Fibroblast of the aortic adventitia (primary cell): ENCODE measurements around the gene SYT1. TPM values are rescaled to one million over a fixed set of nuclear protein-coding genes. Genes with fewer than 3 reads are reported as not detected.
"Not testable (repeated sequence)": the region's sequence is repeated elsewhere in the genome, so short reads cannot be mapped to it uniquely, and the experiment has no call there.

Experiments
- DNase-seq: peaks from one replicate; pipeline ENCODE4 v3.0.0-alpha.2; 2010; ENCODE audit warnings: low read depth
- H3K4me3 ChIP-seq: 2 replicates; pipeline ENCODE4 v1.5.1; 2011; ENCODE audit warnings: low read depth, mild to moderate bottlenecking, control low read depth, low read length, moderate library complexity
- total RNA-seq: library from RNA; depleted of rRNA; stranded (reverse); fragments of >200 nt; gene quantifications from 2 replicates; pipeline ENCODE4 v1.2.3, GENCODE V29; 2012; ENCODE audit warnings: low replicate concordance
- TF ChIP-seq, protein P1 (sequence below): IDR thresholded peaks from 2 replicates; pipeline ENCODE4 v1.5.1; 2011; ENCODE audit warnings: mild to moderate bottlenecking, low read length, control low read depth, inconsistent platforms; ENCODE audit not compliant: insufficient read depth

Gene SYT1
- total RNA-seq, 1 donor: 43.3 TPM

DNA sequence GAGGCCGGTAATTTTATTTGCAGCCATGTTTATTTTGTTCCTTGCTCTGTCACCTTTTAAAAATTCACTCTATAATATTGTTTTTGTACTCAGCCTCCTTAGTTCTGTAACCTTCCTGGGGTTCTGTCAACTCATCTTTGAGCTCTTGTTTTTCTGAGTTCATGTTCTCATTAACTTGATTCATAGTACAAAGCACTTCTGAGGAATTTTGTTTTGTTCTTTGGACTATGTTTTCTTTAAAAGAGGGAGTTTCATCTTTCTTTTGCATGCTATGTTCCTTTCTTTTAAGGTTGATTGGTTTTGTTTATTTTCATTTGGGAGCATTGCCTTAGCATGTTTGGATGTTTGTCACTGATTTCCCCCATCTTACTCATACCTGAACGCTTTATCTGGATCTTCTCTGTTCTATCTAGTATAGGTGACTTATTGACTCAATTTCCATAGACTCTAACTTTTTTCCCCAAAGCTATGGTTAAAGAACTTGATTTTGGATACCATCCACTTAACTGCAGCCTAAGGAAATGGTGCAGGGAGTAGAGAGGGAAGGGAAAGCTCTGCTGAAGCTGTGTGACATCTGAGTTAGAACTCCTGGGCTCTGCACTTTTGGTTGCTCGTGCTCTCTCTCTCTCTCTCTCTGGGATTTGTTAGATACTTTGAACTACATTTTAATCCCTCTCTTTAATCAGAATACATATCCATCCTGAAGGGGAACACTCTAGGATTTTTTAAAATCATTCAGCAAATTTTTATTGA lies 557.7 kb downstream of the SYT1 start:
- DNase-seq: no peak
- TF ChIP-seq, protein P1, sequence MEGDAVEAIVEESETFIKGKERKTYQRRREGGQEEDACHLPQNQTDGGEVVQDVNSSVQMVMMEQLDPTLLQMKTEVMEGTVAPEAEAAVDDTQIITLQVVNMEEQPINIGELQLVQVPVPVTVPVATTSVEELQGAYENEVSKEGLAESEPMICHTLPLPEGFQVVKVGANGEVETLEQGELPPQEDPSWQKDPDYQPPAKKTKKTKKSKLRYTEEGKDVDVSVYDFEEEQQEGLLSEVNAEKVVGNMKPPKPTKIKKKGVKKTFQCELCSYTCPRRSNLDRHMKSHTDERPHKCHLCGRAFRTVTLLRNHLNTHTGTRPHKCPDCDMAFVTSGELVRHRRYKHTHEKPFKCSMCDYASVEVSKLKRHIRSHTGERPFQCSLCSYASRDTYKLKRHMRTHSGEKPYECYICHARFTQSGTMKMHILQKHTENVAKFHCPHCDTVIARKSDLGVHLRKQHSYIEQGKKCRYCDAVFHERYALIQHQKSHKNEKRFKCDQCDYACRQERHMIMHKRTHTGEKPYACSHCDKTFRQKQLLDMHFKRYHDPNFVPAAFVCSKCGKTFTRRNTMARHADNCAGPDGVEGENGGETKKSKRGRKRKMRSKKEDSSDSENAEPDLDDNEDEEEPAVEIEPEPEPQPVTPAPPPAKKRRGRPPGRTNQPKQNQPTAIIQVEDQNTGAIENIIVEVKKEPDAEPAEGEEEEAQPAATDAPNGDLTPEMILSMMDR: no peak
- no peak overlapping the region for H3K4me3 ChIP-seq

GRCh38 chr12:79423560-79423959 lies 559.0 kb downstream of the SYT1 start:
- TF ChIP-seq, protein P1: no peak
- DNase-seq: no peak
- no peak overlapping the region for H3K4me3 ChIP-seq

DNA sequence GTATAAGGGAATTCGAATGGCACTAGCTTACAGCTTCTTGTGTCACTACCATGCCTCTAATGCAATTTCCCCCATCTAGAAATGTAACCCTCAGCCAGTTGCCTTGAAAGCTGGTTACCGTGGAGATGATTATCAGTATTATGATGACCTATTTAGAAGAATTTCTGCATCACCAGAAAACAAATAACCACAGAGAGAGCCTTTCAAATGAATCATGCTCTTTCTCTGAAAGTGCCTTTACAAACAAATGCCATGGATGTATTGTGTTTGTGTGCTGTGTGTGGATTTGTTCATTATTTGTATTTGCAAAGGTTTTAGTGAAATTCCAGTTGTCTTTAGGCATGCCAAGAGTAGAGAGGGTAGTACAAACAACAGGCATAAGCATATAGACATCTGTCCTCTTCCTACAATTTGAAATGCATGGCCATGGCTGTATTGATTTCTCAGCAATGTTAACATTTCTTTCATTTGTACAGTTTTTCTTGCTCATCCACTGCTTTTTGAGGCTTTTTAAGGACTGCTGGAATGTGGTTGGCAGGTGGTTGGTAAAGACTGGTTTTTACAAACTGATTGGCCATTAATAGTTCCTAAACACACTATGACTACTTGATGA lies 559.6 kb downstream of the SYT1 start:
- TF ChIP-seq, protein P1: no peak
- no peak overlapping the region for H3K4me3 ChIP-seq

GRCh38 chr12:79426121-79426520 lies 561.5 kb downstream of the SYT1 start:
- H3K4me3 ChIP-seq: no peak overlapping the region
- TF ChIP-seq, protein P1: no peak
- DNase-seq: peak; percentile 60

More for the DNA sequence above, 559.6 kb downstream of the SYT1 start:
- peak; percentile 94 for DNase-seq

GRCh38 chr12:79426744-79427143 lies 562.2 kb downstream of the SYT1 start:
- DNase-seq, H3K4me3 ChIP-seq: not testable (repeated sequence)

GRCh38 chr12:79433465-79434072 lies 569.0 kb downstream of the SYT1 start:
- TF ChIP-seq, protein P1: no peak
- H3K4me3 ChIP-seq: no peak overlapping the region
- no peak for DNase-seq

- no peak for DNase-seq
- TF ChIP-seq, protein P1: no peak
- H3K4me3 ChIP-seq: no peak overlapping the region
Measured at GRCh38 chr12:79434561-79434960, 570.0 kb downstream of the SYT1 start.
